NCI-H1417 treated with DMSO at 0.1 percent for 48 hours (cell line): Measurements from ENCODE around the gene SFXN4.
"Not testable (repeated sequence)": the region's sequence is repeated elsewhere in the genome, so short reads cannot be mapped to it uniquely, and the experiment has no call there.

Experiments
- DNase-seq: peaks from one replicate; lab custom pipeline; 2025; lab: John Stamatoyannopoulos, UW

SFXN4 gene

GRCh38 chr10:119143657-119144056 lies 21.9 kb downstream of the SFXN4 start:
- DNase-seq = no peak

- no peak for DNase-seq
Measured at GRCh38 chr10:119140603-119141245, 24.8 kb downstream of the SFXN4 start.

- no peak for DNase-seq
Measured at GRCh38 chr10:119139464-119140067, 25.9 kb downstream of the SFXN4 start.

- DNase-seq = no peak
Measured at GRCh38 chr10:119138346-119139306, 26.9 kb downstream of the SFXN4 start.

GRCh38 chr10:119137878-119138277 lies 27.6 kb downstream of the SFXN4 start:
- not testable (repeated sequence) for DNase-seq

GRCh38 chr10:119136084-119136483 lies 29.4 kb downstream of the SFXN4 start:
- no peak for DNase-seq

- no peak for DNase-seq
Measured at GRCh38 chr10:119135513-119135881, 30.0 kb downstream of the SFXN4 start.

- DNase-seq = no peak
Measured at GRCh38 chr10:119133949-119134348, 31.6 kb downstream of the SFXN4 start.

- no peak for DNase-seq
Measured at GRCh38 chr10:119132521-119133345, 32.8 kb downstream of the SFXN4 start.

GRCh38 chr10:119131512-119132240 lies 33.8 kb downstream of the SFXN4 start:
- no peak for DNase-seq

- DNase-seq = no peak
Measured at GRCh38 chr10:119129721-119130120, 35.8 kb downstream of the SFXN4 start.

GRCh38 chr10:119125942-119126341 lies 39.6 kb downstream of the SFXN4 start:
- no peak for DNase-seq

GRCh38 chr10:119120875-119121274 lies 44.6 kb downstream of the SFXN4 start:
- no peak for DNase-seq

GRCh38 chr10:119120413-119120867 lies 45.1 kb downstream of the SFXN4 start:
- no peak for DNase-seq

GRCh38 chr10:119119400-119119799 lies 46.1 kb downstream of the SFXN4 start:
- no peak for DNase-seq

- DNase-seq = no peak
Measured at GRCh38 chr10:119118231-119118630, 47.3 kb downstream of the SFXN4 start.

- no peak for DNase-seq
Measured at GRCh38 chr10:119116326-119116951, 49.1 kb downstream of the SFXN4 start.

- no peak for DNase-seq
Measured at GRCh38 chr10:119115926-119116325, 49.6 kb downstream of the SFXN4 start.

GRCh38 chr10:119113751-119114732 lies 51.5 kb downstream of the SFXN4 start:
- no peak for DNase-seq
